Neural cell (in vitro differentiated cells): ENCODE measurements around the gene GPR146. TPM values are rescaled to one million over a fixed set of nuclear protein-coding genes. Genes with fewer than 3 reads are reported as not detected.

Source experiments
- H2AFZ ChIP-seq: fragments of 200-600, 300-800 bp; sonication (generic), shearing (Covaris generic); 2 replicates; pipeline ENCODE4 v1.6.0; 2014; ENCODE audit warnings: low read depth, mild to moderate bottlenecking, antibody characterized with exemption, low read length, moderate library complexity
- H3F3A ChIP-seq: fragments of 200-600 bp; shearing (Covaris generic); 2 replicates; pipeline ENCODE4 v1.6.1; 2016; ENCODE audit warnings: mild to moderate bottlenecking, moderate library complexity, mixed read lengths, antibody characterized with exemption, low read length; ENCODE audit not compliant: insufficient read depth, poor library complexity, severe bottlenecking
- H3K27ac ChIP-seq: fragments of 200-600, 300-800 bp; sonication (generic), shearing (Covaris generic); 2 replicates; pipeline ENCODE4 v1.5.1; 2014; ENCODE audit warnings: mild to moderate bottlenecking, low read length, moderate library complexity
- H3K27me3 ChIP-seq: fragments of 300-800, 200-600 bp; sonication (generic), shearing (Covaris generic); 2 replicates; pipeline ENCODE4 v1.6.0; 2014; ENCODE audit warnings: mild to moderate bottlenecking, low read depth, low read length, moderate library complexity; ENCODE audit not compliant: insufficient read depth
- H3K36me3 ChIP-seq: fragments of 300-800, 200-600 bp; sonication (generic), shearing (Covaris generic); 2 replicates; pipeline ENCODE4 v1.5.1; 2014; ENCODE audit warnings: mild to moderate bottlenecking, antibody characterized with exemption, low read length, moderate library complexity; ENCODE audit not compliant: insufficient read depth
- H3K4me2 ChIP-seq: fragments of 300-800, 200-600 bp; sonication (generic), shearing (Covaris generic); 2 replicates; pipeline ENCODE4 v1.6.0; 2014; ENCODE audit warnings: mild to moderate bottlenecking, low read length
- H3K4me3 ChIP-seq: fragments of 300-800, 200-600 bp; sonication (generic), shearing (Covaris generic); 2 replicates; pipeline ENCODE4 v1.5.1; 2014; ENCODE audit warnings: mild to moderate bottlenecking, low read length, moderate library complexity
- H3K79me2 ChIP-seq: fragments of 200-600 bp; shearing (Covaris generic); replicated peaks from 2 replicates; pipeline ENCODE4 v1.6.0; 2014; ENCODE audit warnings: mild to moderate bottlenecking, low read length, moderate library complexity; ENCODE audit not compliant: insufficient read depth
- H3K9ac ChIP-seq: fragments of 300-800, 200-600 bp; sonication (generic), shearing (Covaris generic); 2 replicates; pipeline ENCODE4 v1.6.1; 2016; ENCODE audit warnings: mild to moderate bottlenecking, low read length, mixed read lengths
- H3K9me2 ChIP-seq: fragments of 200-600 bp; shearing (Covaris generic); 2 replicates; pipeline ENCODE4 v1.6.1; 2016; ENCODE audit warnings: mild to moderate bottlenecking, low read length, mixed read lengths; ENCODE audit not compliant: insufficient read depth
- H3K9me3 ChIP-seq: fragments of 200-600, 300-800 bp; sonication (generic), shearing (Covaris generic); 2 replicates; pipeline ENCODE4 v1.6.1; 2016; ENCODE audit warnings: mild to moderate bottlenecking, mixed run types, low read length, moderate library complexity, mixed read lengths
- H4K20me1 ChIP-seq: fragments of 200-600 bp; shearing (Covaris generic); 2 replicates; pipeline ENCODE4 v1.6.1; 2016; ENCODE audit warnings: mild to moderate bottlenecking, mixed run types; ENCODE audit not compliant: insufficient read depth
- CTCF ChIP-seq: fragments of 450-650 bp; IDR thresholded peaks from 2 replicates; pipeline ENCODE4 v1.5.1; 2014; ENCODE audit warnings: antibody characterized with exemption, mild to moderate bottlenecking, moderate library complexity; ENCODE audit not compliant: poor library complexity, severe bottlenecking
- EP300 ChIP-seq: fragments of 450-650 bp; conservative IDR thresholded peaks from 2 replicates; pipeline ENCODE4 v1.6.1; 2014; ENCODE audit warnings: antibody characterized with exemption, mild to moderate bottlenecking, moderate library complexity; ENCODE audit not compliant: poor library complexity, severe bottlenecking
- EZH2 ChIP-seq: fragments of 200-600, 300-800 bp; shearing (Covaris generic), sonication (generic); IDR thresholded peaks from 2 replicates; pipeline ENCODE4 v1.6.1; 2014; ENCODE audit warnings: antibody characterized with exemption, low read length, borderline replicate concordance, mild to moderate bottlenecking; ENCODE audit not compliant: insufficient read depth, poor library complexity, severe bottlenecking
- MXI1 ChIP-seq: fragments of 450-650 bp; conservative IDR thresholded peaks from 2 replicates; pipeline ENCODE4 v1.6.1; 2014; ENCODE audit warnings: antibody characterized with exemption, mild to moderate bottlenecking; ENCODE audit not compliant: poor library complexity, severe bottlenecking
- POLR2AphosphoS5 ChIP-seq: IDR thresholded peaks from 2 replicates; pipeline ENCODE4 v1.6.1; 2012
- RAD21 ChIP-seq: fragments of 450-650 bp; conservative IDR thresholded peaks from 2 replicates; pipeline ENCODE4 v1.6.1; 2014; ENCODE audit warnings: antibody characterized with exemption, mild to moderate bottlenecking, moderate library complexity
- REST ChIP-seq: IDR thresholded peaks from 2 replicates; pipeline ENCODE4 v1.6.1; 2012; ENCODE audit warnings: borderline replicate concordance
- SMC3 ChIP-seq: fragments of 450-650 bp; conservative IDR thresholded peaks from 2 replicates; pipeline ENCODE4 v1.6.1; 2014; ENCODE audit warnings: antibody characterized with exemption, mild to moderate bottlenecking, moderate library complexity; ENCODE audit not compliant: poor library complexity
- TAF1 ChIP-seq: IDR thresholded peaks from 2 replicates; pipeline ENCODE4 v1.6.1; 2012; ENCODE audit warnings: low read depth
- polyA plus RNA-seq: library from polyadenylated mRNA; depleted of rRNA; stranded (reverse); fragments of >200 nt; gene quantifications from 2 replicates; pipeline ENCODE4 v1.2.3, GENCODE V29; 2014

Gene GPR146
- polyA plus RNA-seq, 1 donor from 2014 or later = not detected

DNA sequence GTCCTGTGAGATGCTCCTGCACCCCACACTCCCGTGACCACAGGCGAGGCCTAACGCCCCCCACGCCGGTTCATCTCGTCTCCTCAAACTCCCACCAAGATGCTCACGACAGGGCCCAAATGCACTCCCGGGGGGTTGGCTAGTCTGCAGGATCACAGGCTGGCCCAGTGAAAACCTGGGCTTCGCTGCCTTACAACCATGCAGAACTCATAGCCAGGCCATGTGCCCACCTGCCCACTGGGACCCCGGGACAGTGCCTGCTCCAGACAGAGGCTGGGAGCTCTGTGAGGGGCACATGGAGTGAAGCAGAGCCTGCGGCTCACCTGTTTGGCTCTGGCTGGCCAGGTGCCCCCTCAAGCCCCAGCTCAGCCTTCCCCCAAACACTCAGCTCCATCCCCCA is 34.2 kb downstream of the GPR146 start:
- Histone ChIP-seq H3K36me3 (no peaks in the 10 kb centered on the region), H3K27ac (no peak overlapping the region), H3K9ac (no peak overlapping the region), H4K20me1 (no peaks in the 10 kb centered on the region), H2AFZ (no peak overlapping the region), H3K4me3 (no peak overlapping the region), H3K79me2 (no peaks in the 10 kb centered on the region), H3K4me2 (no peak overlapping the region), H3F3A (no peaks in the 10 kb centered on the region), H3K9me3 (no peaks in the 10 kb centered on the region), H3K9me2 (no peaks in the 10 kb centered on the region), H3K27me3 (no peaks in the 10 kb centered on the region)
- no peak for TF ChIP-seq EP300
- no peak for TF ChIP-seq CTCF
- TF ChIP-seq MXI1 = no peak
- TF ChIP-seq EZH2 = no peak
- no peak for TF ChIP-seq POLR2AphosphoS5
- no peak for TF ChIP-seq SMC3
- TF ChIP-seq RAD21 = no peak
- no peak for TF ChIP-seq TAF1
- TF ChIP-seq REST = no peak

DNA sequence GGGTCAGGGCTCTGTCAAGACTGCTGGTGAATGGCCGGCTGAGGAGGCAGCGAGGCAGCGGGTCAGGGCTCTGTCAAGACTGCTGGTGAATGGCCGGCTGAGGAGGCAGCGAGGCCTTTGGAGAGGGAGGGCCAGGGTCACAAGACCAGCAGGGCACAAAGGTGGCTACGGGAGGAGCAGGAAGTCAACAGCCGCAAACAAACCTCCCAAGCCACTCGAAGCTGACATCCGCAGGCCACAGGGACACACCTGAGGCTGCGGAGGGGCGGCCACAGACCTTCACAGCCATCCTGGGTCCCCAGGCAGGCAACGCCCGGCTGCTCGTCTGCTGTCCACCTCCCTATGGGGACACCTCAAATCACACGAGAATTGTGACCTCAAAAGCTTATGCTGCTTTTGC is 34.6 kb downstream of the GPR146 start:
- Histone ChIP-seq H3K9me3 (no peaks in the 10 kb centered on the region), H3K4me3 (no peak overlapping the region), H3K27ac (no peak overlapping the region), H3K36me3 (no peaks in the 10 kb centered on the region), H3F3A (no peaks in the 10 kb centered on the region), H4K20me1 (no peaks in the 10 kb centered on the region), H3K9me2 (no peaks in the 10 kb centered on the region), H3K4me2 (no peak overlapping the region), H3K9ac (no peak overlapping the region), H3K27me3 (no peaks in the 10 kb centered on the region), H2AFZ (no peak overlapping the region), H3K79me2 (no peaks in the 10 kb centered on the region)
- TF ChIP-seq EP300 (no peak), EZH2 (no peak), SMC3 (no peak), POLR2AphosphoS5 (no peak), MXI1 (no peak), CTCF (no peak), RAD21 (no peak), REST (no peak), TAF1 (no peak)
